GM21529 (cell line): ENCODE results near the gene JADE1.

Experiments
- ATAC-seq: cut with Tn5 transposase; IDR thresholded peaks from one replicate; pipeline ENCODE4 v1.9.1; 2021; ENCODE audit not compliant: unreplicated experiment

JADE1 gene

DNA sequence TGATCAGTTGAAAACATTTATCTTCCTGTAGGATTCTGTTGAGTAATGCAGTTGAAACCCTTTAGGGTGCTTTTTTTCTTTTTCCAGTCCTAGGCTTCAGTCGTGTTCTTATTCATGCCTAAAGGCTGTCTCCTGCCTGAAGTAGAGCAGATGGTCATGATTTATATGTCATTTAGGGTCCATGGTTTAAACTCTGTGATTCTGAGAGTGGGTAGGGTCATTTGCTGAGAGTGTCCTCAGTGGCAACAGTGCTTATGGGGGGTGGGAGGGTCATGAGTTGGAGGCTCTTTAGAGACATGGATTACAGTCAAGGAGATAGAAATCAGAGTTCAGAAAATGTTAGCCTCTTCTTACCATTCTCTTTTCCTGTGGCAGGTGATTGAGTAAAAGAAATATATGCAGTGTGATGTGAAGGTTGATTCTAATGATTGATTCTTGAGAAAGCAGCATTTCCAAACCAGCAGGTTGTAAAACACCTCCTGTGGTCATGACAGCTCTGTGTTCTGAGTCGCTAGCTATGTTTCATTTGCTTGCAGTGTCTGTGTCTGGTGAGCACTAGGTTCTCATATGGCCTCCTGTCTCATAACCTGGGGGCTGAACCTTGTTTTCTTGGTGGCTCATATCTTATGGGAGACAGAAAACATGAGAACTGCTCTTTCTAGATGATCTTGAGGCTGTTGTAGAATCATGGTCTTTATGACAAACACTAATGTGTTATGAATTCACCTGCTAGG is 60.4 kb downstream of the JADE1 start:
- no peak for ATAC-seq

DNA sequence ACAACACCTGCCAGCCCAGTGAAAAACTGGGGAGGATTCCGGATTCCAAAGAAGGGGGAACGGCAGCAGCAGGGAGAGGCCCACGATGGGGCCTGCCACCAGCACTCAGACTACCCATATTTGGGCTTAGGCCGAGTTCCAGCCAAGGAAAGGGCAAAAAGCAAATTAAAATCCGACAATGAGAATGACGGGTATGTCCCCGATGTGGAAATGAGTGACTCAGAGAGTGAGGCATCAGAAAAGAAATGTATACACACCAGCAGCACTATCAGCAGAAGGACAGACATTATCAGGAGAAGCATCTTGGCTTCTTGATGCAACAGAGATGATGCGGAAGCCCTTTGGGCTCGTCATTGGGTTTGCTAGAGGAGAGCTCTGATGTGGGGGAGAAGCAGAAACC is 62.4 kb downstream of the JADE1 start:
- no peak for ATAC-seq

DNA sequence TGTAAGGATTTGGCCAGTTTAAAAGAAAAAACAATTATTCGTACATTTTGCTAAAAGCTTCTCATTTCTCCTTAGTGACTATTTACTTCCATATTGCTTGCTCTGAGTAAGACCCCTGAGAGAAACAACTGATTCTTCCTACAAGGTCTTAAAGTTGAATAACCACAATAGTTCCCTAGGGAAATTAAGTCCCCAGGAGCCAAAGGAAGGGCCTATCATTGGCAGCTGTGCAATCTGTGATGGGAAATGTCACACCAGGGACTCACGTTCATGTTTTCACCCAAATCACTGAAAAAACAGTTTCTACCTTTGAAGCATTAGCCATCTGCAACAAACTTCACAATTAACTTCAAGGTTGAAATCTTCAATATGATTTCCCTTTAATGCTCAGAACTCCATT is 66.7 kb downstream of the JADE1 start:
- ATAC-seq: no peak

DNA sequence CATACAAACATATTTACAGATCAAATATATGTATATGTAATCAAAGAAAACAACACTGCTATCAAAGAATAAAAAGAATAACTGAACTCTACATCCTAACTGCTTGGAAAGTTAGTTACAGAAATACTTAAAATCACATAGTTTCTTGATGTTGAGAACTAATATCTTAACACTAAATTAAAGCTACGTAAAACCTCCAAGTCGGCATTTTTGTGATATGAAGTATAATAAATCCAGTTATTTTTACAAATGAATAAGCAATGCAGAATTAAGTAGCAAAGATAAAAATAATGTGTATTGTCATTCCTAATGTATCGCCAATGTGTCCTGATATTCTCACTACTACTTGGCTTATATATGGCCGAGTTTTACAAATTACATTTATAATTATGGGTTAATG is 68.4 kb downstream of the JADE1 start:
- no peak for ATAC-seq

DNA sequence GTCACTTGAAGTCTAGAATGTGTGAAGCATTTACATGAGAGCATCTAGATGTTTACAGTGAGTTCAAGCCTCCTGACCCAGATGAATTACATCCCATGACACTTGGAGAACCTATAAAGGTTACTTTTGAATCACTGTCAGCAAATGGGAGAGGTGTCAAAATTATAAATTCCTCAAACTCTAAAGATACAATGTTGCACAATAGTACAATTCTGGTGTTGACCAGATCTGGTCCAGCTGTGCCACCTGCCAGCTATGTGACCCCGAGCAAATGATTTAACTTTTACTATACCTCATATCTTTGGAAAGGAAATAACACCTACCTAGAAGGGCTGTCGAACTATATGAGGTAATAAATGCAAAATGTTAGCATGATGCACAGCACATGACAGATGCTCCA is 69.8 kb downstream of the JADE1 start:
- ATAC-seq: no peak

DNA sequence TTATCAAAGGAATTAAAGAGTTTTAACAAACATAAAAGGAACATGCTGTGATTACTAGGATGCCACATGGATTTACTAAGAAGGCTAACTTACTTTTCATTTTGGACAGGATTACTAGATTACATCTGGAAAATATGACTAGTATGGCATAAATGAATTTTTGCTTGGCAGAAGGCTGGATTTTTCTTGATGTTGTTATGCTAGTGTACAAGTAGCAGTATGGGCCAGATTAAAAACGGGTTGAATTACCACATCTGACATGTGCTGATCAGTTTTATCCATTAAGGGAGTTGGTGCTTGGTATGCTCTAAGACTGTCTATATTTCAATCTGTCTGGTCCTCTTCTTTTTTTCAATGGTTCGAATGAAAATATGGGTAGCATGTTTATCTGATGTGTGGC is 70.5 kb downstream of the JADE1 start:
- ATAC-seq: no peak

DNA sequence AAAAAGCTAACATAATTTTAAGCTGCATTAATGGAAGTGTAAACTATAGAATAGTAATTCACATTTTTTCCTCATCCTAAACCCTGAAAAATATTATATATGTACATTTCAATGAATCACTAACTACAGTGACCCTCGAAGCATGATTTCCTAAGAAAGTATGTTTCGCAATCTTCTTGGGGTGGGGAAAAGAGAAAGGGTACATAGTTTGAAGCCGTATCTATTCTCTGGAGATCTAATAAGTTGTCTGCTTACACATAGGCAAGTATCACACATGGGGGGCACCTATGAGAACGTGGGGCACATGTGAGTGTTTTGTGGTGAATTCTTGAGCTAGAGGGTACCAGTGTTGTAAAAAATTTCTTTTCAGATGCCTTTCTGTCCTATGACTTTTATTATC is 71.2 kb downstream of the JADE1 start:
- ATAC-seq: no peak

DNA sequence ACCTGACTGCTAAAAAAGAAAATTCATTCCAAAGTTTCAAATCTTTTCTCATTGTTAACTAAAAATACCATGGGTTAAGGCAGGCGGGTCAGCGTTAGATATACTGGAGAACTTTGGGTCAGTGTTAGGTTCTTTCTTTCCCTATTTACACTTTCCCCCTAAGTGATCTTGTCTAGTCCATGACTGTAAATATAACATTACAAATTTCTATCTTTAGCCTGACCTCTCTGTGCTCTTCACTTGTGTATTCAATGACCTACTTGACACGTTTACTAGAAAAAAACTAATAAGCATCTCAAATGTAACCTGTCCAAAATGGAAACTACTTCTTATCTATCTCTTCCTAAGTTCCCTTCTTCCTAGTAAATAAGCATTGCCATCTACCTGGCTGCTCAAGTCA is 95.3 kb downstream of the JADE1 start:
- ATAC-seq: no peak

DNA sequence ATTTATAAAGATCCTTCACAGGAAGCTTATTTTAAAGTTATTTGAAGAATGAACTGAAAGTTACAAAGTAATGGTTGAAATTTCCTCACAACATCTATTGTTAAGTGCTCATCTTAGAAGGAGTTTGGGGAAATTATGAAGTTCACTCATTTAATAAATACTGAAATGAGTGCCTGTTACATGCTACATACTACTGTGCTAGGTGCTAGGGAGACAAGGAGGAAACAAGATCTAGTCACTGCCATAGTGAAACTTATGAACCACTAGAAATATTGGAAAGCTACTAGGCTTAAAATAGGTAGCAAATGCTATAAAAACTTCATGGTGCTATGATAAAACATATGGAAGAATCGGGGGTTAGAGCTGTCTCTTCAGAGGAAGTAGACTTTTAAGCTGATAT is 97.1 kb downstream of the JADE1 start:
- ATAC-seq: no peak

DNA sequence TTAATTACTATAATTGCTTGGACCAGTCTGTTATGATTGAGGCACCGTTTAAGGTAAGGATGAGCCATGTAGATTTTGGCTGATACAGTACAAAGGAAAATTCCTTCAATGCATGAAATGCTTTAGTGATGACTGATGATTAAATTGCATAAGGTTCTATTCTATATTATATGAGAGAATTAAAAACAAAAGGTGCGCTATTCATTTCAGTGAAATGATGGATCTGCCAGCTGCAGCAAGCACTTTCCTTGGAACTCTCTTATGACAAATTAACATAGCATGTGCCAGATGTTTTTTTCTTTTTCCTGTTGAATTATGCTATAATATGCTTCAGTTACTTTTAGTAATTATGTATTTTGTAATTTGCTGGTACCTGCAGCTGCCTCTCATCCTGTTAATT is 98.5 kb downstream of the JADE1 start:
- no peak for ATAC-seq

DNA sequence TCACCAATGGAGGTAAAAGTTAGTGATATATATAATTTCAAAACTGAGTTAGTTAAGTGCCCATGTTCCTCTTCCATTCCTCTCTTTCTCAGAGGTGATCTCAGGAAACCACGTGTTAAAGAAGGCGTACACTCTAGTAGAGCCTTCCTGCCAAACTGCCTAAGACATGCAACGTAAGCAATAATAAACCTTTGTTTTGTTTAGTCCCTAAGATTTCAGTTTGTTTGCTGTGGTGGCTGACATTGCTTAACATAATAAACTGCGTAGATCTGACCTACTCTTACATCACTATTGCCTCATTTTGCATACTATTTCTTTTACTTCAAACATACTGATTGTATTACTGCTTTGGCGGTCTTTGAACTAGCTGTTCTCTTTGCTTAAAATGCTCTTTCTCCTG is 99.2 kb downstream of the JADE1 start:
- ATAC-seq: no peak

DNA sequence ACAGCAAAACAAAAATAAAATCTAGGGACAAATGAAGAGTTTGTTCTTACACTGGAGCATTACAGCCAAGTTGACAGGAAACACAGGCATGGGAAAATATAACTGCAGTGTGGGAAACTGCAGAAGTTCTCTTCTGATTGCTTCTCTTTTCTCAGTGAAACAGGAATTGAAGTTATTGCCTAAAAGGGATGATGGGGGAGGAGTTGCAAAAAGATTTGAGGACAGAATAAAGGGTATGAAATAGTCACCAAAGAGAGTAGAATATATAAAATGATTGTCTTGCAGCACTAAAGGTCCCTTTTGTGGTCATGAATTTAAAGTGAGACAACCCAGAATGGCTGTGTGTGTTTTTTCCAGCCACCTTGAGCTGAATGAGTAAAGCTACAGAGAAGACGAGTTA is 103.7 kb downstream of the JADE1 start:
- ATAC-seq: peak; percentile 23

DNA sequence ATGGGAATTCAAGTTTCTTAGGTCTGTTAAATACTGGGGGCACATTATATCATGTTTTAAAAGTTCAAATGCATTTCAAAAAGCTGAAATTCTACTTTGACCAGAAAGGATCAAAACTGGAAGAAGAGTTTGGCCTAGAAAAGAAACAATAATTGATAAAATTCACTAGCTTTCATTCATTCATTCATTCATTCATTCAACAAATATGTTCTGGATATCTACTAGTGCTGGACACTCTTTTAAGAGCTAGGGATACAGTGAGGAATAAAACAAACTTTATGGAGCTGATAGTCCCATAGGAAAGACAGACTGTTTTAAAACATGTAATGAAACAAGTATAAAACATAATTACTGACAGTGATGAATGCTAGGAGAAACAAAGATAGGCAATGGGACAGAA is 106.0 kb downstream of the JADE1 start:
- ATAC-seq: no peak

DNA sequence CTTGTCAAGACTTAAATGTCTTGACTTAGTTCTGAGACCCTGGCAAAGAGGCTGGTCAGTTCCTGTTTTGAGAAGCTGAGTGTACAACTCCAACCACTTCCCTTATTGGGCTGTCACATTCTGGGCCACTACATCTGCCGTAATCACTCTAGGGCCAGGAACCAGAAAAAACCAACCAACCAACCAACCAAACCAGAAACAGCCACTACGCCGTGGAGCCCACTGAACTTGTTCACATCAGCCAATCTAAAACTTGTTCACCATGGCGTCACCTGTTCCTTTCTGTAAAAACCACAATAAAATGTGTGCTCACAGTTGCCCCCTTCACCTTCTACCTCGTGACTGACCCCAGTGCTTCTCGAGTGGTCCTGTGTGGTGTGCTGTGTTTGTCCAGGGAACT is 107.3 kb downstream of the JADE1 start:
- ATAC-seq: peak; percentile 71

DNA sequence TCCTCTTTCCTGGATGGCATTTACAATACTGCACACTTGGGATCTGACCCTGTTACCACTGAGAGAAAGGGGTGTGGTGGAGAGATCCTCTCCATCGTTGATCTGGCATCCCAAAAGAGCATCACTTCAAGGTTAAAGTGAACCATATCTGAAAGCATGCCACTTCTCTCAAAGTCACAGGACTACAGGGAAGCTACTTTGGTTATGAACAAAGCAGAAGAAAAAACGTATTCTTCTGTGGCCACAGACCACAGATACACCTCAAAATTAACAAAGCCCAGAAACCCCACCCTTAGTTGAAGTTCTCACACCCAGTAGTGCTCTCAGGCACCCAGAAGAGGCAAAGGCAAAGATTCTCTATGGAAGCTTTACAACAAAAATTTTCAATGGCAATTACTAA is 108.3 kb downstream of the JADE1 start:
- ATAC-seq: peak; percentile 81

DNA sequence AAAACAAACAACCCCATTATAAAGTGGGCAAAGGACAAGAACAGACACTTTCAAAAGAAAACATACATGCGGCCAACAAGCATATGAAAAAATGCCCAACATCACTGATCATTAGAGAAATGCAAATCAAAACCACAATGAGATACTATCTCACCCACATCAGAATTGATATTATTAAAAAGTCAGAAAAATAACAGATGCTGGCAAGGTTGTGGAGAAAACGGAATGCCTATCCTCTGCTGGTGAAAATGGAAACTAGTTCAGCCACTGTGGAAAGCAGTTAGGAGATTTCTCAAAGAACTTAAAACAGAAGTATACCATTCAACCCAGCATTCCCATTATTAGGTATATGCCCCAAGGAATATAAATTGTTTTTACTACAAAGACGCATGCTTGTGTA is 112.5 kb downstream of the JADE1 start:
- no peak for ATAC-seq
